Left ventricle myocardium superior (tissue), 1 donor: ENCODE results near the gene LRRC4C. TPM values are rescaled to one million over a fixed set of nuclear protein-coding genes. Genes with fewer than 3 reads are reported as not detected.

ENCODE experiments used
- ATAC-seq: fragments of 200-7000 bp; cut with Tn5 transposase; one replicate; pipeline ENCODE4 v1.9.1; 2020; ENCODE audit warnings: mild to moderate bottlenecking, moderate library complexity
- DNase-seq: peaks from one replicate; pipeline ENCODE4 v3.0.0-alpha.2; 2020
- intact Hi-C: fragments of 100-400 bp; cut with micrococcal nuclease; formaldehyde crosslinking; loops from one replicate; pipeline ENCODE4 v1.11.0; 2022
- total RNA-seq: library from RNA; stranded (reverse); fragmentation: NEBNext Ultra II Directional; extraction: Animal tissue kit (Norgen Biotek cat#: 25700); gene quantifications from one replicate; pipeline ENCODE4 v1.2.1, GENCODE V29; 2021
- donor health status: DM: no; HTN: yes; CAD: no; lungs with severe emphysema.

Gene LRRC4C
- total RNA-seq, 1 donor from 2014 or later: 0.57 TPM

DNA sequence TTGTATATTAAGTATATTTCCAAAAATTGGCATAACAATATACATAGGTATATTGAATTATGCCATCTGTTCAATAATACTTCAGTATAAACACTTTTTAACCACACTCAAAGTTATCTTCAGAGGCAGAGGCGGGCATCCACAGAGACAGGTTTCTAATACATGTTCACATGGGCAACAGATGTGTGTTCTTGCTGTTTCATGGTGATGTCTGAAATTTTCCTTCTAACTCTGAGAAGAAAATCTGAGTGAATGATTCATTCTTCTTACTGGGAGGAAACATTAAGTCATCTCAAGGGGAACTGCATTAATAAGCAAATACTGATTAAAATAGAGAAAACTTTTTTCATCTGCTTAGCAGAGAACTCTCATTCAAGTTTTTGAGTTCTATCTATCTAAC, 1074.5 kb downstream of the LRRC4C start:
- intact Hi-C loops: no loop called here
- DNase-seq (no peak), ATAC-seq (no peak)

DNA sequence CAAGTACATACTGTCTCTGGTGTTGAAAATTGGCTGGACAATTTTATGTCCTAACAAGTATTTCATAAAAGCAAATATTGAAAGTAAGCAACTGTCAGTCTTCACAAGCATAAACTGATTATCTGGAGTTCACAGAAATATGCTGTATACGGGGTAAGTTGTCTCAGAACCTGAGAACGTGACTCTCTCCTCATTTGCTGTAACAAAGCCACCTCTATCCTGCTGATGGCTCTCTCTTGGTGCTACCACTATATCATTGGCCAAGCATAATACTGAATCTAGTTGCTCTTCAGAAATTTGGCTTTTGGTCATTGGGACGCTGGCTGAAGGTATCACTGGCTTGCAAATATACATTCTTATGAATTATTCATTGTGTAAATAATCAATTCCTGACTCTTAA, 1078.0 kb downstream of the LRRC4C start:
- ATAC-seq (no peak), DNase-seq (no peak)
- intact Hi-C loops: no loop called here

DNA sequence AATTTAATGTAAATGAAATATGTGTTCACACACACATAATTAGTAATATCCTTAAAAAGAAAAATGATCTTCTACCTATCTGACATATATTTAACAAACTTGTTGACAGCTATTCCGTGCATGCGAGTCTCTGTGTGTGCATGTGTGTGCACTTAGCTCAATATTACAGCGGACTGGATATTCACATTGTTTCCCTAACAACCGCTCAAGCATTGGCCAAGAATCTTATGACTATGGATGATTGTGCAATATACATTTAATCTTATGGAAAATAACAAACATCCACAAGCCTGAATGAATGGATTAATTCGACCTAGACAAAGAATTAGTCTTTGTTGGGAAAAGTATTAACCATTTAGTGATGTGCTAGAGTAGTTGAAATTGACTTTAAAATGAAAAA, 1078.6 kb downstream of the LRRC4C start:
- intact Hi-C loops: no loop called here
- DNase-seq: no peak
- no peak for ATAC-seq

DNA sequence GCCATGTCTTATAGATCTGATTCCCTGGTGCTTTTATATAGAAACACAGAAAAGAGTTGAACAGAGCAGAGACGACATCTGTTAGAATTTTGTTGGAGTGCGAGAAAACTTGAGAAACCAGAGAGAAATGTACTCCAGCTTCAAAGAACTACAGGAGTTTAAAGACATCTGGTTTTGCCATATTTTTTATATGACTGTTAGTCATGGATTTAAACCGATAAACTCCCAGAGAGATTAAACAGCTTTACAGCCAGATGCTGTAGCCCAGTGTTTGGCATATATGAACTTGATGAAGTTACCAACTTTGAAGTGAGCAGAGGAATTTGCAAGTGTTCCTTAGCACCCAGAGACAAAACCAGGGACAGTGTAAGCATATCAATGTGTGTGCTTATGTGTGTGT, 1083.1 kb downstream of the LRRC4C start:
- DNase-seq: no peak
- no peak for ATAC-seq
- intact Hi-C loops: no loop called here

DNA sequence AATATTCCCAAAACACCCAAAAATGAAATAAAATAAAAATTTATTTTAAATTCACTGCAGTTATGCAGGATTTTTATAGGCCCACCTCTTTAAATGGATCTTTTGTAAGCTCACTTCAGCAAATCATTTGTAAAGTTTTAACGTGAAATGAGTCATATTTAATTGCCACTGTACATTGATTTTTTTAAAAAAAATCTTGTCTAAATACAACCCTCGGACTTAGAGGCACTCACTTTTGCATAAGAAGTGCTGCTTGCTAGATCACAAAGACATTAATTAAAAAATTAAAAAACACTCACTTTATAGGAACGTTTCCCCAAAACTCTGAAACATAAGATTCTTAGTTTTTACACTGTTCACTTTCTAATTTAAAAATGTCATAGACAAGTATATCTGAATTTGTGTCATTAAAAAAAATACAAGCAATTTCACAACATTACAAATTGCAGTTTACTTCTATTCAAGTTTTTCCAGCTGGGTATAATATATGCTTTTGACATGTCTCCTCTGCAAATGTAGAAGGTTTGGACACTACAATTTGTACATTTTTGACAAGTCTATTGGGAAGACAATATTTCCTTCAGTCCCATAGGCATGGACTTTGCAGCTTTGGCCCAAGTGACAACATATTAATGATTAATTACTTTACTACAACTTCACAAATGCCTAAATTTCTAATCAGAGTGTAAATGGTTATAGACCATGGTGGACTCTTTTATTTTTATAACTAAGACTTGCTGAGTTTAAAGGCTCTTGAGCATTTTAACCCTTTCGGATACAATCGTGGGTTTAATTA, 1088.4 kb downstream of the LRRC4C start:
- no peak for DNase-seq
- intact Hi-C loops: no loop called here
- no peak for ATAC-seq

DNA sequence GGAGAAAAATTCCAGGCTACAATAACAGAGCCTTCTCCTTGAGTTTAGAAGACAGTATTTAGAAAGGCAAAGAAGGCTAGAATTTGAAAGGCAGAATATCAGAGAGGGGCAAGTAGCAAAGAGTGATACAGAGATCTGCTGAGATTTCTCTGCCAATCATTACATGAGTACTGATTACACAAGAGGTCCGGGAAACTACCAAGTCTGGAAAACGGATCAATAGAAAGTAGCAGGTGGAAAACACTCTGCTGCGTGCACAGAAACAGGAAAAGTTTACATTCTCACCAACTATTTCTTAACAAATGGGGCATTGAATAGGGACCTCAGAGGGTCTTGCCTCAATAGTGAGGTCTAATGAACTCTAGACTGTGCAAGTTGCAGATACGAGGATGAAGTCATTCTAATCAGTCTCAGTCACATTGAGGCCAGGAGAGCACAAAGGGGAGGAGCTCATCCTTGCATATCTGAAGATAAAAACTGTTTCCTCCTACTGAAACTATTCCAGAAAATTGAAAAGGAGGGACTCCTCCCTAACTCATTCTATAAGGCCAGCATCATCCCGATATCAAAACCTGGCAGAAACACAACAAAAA, 1099.2 kb downstream of the LRRC4C start:
- DNase-seq (no peak), ATAC-seq (no peak)
- intact Hi-C loops: no loop called here

DNA sequence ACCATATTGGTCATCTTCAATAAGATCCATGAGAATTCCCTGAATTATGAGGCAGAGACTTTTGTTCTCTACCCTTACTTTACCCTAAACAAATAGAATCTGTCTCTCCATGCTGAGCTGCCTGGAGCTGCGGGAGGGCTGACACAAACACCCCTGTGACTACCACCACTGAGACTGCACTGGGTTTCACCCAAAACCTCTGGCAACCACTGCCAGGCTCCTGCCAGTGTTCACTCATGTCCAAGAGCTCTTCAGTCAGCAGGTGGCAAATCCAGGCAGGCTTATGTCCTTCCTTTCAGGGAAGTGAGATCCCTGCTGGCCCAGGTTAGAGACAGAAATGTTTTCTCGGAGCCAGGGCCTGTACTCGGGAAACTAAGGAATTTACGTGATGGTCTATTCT, 1105.3 kb downstream of the LRRC4C start:
- ATAC-seq (no peak), DNase-seq (no peak)
- intact Hi-C loops: no loop called here

DNA sequence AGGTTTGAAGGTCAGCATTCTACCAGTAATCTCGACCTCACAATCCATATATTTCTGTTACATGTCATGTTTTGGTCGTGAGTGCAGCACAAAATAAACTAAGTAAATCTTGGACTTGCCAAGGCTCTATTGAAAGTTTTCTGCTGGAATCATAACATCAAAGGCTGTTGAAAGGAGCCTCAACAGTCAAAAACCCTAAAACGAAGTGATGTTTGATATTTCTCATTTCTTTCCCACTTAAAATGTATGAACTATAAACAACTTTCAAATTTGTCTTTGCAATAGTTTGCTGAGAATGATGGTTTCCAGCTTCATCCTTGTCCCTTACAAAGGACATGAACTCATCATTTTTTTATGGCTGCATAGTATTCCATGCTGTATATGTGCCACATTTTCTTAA, 1118.5 kb downstream of the LRRC4C start:
- intact Hi-C loops: no loop called here
- DNase-seq (no peak), ATAC-seq (no peak)

DNA sequence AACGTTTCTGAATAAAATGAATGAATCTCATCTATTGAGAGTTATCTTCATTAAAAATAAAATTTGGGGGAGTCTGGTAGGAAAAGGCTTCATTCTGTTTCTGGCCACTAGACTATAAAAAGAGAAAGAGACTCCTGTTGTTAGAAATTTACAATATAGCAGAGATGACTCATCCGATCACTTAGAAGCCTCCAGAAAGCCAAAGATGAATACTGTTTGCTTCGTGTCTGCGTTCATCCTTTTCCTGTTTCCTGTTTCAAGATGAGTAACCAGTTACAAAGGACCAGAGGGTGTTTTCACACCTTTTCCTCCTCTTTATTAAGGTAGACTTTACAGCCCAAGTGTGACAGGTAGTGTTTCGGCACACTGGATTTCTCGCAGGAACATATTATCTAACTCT, 1120.7 kb downstream of the LRRC4C start:
- no peak for ATAC-seq
- DNase-seq: no peak
- intact Hi-C loops: no loop called here

DNA sequence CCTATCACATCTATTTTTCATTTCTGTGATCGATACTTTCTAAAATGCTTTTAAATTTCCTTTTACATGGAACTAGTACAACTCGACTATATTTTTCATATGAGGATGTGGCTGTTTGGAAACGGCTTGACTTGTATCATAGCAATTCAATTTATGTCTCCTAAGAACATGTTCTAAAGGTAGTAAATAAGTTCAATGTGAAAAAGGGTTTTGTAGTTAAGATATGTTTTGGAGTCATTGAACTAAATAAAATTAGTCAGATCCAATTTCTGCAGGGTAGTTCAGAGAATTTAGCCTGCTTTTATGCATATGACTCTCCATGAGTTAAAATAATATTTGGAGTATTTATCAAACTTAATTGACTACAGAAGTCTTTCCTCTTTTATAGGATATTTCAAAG, 1121.4 kb downstream of the LRRC4C start:
- intact Hi-C loops: no loop called here
- no peak for DNase-seq
- no peak for ATAC-seq

DNA sequence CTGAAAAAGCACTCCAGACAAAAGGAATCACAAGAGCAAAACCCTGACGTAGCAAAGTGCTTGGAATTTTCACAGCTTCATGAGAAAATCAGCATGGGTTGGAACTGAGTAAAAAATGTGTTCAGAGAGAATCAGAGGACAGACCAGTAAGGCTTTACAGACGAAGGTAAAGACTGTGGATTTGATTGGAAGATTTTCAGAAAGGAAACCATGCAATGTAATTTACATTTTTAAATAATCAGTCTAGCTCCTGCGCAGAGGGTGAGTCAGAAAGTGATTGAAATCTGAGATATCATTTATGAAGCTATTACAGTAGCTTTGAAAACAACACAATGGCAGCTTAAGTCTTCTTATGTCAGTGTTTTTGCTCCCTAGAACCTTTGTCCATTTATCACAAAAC, 1122.3 kb downstream of the LRRC4C start:
- DNase-seq: no peak
- intact Hi-C loops: no loop called here
- no peak for ATAC-seq

DNA sequence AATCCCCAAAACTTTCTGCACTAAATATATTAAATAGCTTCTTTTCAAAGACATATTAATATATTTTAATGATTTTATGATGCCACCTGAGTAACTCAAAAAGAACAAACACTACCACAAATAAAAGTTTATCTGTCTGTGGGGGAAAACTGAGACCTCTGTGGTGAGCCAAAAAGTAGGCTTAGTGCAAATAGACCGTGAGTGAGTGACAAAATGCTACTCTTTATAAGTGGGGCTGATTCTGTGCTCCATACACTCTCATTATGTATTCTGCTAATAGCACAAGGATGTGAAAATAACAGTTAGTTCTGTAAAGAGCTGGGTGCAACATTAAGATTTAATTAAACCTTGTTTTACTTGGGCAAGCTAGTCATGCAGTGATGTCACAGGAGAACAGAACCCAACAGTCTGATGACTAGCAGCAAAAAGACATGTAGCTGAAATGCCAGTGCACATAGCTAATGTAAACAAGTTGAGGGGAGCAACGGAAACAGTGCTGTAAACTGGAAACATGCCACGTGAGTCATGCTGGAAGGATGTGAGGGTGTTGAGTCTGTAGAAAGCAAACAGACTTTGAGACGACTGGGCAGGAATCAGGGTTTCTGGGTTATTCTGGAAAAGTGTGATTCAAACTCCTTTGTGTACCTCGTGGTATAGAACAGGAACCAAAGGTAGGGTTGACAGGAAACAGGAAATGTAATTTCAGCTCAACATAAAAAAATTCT, 1130.4 kb downstream of the LRRC4C start:
- DNase-seq (no peak), ATAC-seq (peak; percentile 63)
- intact Hi-C loops: no loop called here

DNA sequence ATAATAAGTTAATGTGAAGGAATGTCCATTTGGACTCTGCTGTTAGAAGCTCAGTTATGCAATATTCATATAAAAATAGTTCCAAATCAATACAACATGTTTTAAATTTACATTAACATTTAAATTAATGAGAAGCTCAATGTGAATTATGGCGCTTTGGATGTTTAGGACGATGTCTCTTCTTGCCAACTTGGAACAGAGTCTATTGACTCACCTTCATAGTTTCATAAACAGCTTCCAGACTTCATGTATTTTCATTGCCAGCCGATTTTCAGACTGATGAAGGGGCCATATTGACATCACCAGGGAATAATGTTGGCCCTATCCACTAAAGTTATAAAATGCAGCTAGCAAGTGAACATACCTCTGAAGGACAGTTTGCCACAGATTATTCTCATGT, 1136.2 kb downstream of the LRRC4C start:
- intact Hi-C loops: no loop called here
- no peak for ATAC-seq
- DNase-seq: no peak

DNA sequence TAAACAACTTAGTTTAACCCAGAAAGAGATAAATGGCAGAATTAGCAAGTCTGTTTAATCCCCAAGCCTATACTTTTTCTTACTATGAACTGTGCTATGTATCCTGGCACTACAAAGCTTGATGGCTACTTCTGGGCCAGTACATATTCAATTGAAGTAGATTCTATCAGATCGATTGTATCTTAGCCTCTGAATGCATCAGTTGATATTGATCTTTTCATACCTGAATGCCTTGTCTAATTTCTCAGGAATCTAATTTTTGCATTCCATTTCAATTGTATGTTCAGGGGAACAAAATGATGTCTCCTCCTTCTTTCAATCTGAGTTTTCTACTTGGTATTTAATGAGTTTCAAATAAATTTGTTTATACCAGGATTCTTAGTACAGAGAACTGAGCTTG, 1137.9 kb downstream of the LRRC4C start:
- ATAC-seq: no peak
- intact Hi-C loops: no loop called here
- no peak for DNase-seq

DNA sequence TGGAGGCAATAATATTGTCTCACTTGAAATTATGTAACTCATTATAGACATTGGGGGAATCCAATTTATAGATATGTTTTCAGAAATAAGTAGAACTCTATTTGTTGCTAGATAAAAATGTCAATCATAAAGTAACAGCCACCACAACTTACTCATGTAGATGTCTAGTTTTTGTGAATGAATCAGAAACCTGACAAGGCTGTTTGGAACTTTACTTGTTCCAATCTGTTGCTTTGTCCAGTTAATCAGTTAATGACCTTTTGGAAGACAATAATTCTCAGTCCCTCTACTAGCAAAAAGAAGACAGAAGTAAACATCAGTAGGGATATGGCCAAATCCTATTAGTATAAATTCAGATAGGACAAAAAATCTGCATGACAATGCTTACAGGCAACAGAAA, 1143.3 kb downstream of the LRRC4C start:
- intact Hi-C loops: no loop called here
- ATAC-seq: no peak
- DNase-seq: no peak

DNA sequence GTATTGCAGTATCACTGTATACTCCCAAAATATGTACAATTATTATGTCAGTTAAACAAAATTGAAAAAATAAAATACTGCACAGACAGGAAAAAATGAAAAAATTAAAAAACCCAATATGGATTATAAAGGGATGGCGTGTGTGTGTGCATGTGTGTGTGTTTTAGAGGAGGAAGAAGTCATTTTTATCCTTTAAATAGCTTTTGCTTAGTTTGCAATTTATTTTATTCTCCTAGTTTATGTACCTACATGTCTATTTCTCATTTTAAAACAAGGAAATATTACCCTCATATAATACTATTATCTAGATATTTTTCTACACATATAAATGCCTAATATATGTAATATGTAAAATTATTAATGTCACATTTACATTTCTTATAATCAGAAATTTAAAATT, 1144.3 kb downstream of the LRRC4C start:
- ATAC-seq: no peak
- intact Hi-C loops: no loop called here
- no peak for DNase-seq

DNA sequence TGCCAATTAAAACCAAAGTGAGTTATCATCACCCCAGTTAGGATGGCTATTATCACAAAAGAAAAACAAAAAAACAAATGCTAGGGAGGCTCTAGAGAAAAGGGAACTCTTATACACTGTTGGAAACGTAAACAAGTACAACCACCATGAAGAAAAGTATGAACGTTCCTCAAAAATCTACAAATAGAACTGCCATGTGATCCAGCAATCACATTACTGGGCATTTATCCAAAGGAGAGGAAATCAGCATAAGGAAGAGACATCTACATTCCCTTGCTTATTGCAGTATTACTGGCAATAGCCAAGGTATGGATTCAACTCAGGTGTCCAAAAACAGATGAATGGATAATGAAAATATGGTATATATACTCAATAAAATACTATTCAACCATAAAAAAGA, 1145.1 kb downstream of the LRRC4C start:
- no peak for DNase-seq
- no peak for ATAC-seq
- intact Hi-C loops: no loop called here

DNA sequence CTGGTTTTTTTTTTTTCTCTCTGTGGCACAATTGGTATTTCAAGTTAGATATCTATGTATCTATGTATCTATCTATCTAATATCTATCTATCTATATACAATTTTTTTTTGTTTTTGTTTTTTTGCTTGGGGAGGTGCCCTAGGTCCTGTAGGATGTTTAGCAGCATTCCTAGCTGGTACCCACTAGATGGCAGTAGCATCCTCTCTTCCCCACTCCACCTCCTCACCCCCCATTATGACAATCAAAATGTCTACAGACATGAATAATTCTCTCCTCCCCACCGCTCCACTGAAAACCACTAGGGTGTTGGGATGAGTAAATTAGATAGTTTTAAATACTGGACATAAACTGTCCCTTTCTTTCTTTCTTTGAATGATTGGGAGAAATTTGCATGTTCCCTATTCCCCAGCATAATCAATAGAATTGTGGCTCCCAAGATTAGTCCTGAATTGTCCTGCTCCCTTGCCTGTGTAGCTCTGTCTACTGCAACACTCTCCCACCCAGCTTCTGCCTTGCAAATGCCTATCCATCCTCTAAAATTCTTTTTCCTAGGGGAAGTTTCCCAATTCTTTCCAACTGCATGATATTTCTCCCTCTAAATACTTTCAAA, 1152.4 kb downstream of the LRRC4C start:
- intact Hi-C loops: no loop called here
- ATAC-seq (no peak), DNase-seq (no peak)

DNA sequence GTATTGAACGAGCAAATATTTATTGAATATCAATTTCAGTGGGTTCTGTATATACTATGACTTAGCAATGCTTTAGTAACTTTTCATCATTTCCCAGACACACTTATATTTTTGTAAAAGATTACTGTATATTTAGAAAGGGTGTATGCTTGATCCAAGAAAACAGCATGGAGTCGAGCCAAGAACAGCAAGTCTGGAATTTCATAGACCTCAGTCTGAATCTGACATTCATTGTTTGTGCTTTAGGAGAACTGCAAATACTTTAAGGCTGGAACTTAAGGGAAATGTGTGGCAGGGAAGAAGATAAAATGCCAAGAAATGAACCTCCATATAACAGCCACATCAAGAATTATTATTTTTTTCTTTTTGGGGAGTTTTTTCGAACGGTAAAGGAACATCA, 1156.8 kb downstream of the LRRC4C start:
- no peak for ATAC-seq
- DNase-seq: no peak
- intact Hi-C loops: no loop called here

DNA sequence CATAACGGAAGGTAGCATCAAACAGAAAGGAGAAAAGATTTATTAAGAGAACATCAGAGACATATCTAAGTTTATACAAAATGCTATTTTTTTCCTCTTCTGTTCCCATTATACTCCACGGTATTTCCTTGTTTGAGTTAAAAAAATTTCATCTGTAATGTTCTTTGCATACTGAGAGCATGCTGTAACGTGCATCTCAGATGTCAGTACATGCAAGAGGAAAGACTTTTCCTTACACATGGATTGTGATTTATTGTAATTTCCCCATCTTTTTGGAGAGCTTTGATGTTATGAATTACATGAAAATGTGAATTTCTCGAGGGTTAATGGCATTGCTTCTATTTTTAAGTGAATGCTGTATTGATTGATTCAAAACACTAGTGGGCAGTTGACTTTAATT, 1164.0 kb downstream of the LRRC4C start:
- intact Hi-C loops: no loop called here
- no peak for ATAC-seq
- no peak for DNase-seq
